Activated CD8-positive, alpha-beta memory T cell treated with anti-CD3 and anti-CD28 coated beads for 48 hours (primary cell): Measurements from ENCODE around the gene FHAD1.

Source experiments
- DNase-seq, 3 experiments: peaks; one replicate each; pipeline ENCODE4 v3.0.0-alpha.2; 2020; ENCODE audit warnings: low read depth in 2 of 3, low spot score in 2 of 3

The FHAD1 gene

GRCh38 chr1:15393475-15394257, 146.6 kb downstream of the FHAD1 start:
- DNase-seq = no peak

- no peak for DNase-seq
Measured at GRCh38 chr1:15394258-15394690, 147.3 kb downstream of the FHAD1 start.

- no peak for DNase-seq
Measured at GRCh38 chr1:15397236-15397635, 150.2 kb downstream of the FHAD1 start.

GRCh38 chr1:15399710-15400109, 152.7 kb downstream of the FHAD1 start:
- DNase-seq = no peak

GRCh38 chr1:15400627-15401026, 153.6 kb downstream of the FHAD1 start:
- DNase-seq = no peak

GRCh38 chr1:15401391-15402055, 154.5 kb downstream of the FHAD1 start:
- DNase-seq = no peak

GRCh38 chr1:15402809-15403450, 155.9 kb downstream of the FHAD1 start:
- DNase-seq = no peak

- no peak for DNase-seq
Measured at GRCh38 chr1:15403962-15404580, 157.0 kb downstream of the FHAD1 start.

- DNase-seq = no peak
Measured at GRCh38 chr1:15405106-15405850, 158.3 kb downstream of the FHAD1 start.

GRCh38 chr1:15406614-15407559, 159.9 kb downstream of the FHAD1 start:
- DNase-seq = no peak

GRCh38 chr1:15407580-15407979, 160.6 kb downstream of the FHAD1 start:
- DNase-seq = no peak

- no peak for DNase-seq
Measured at GRCh38 chr1:15408890-15409387, 161.9 kb downstream of the FHAD1 start.

GRCh38 chr1:15409388-15410222, 162.6 kb downstream of the FHAD1 start, which contains the start of gene EFHD2:
Gene EFHD2, plus strand, starts transcription at chr1:15409888. Its CDS starts 84 bp downstream, at chr1:15409972.
- peak; percentile 50 to 70 (median 63) for DNase-seq

- no peak for DNase-seq
Measured at GRCh38 chr1:15410223-15410883, 163.3 kb downstream of the FHAD1 start.

- DNase-seq = no peak
Measured at GRCh38 chr1:15410884-15411245, 163.8 kb downstream of the FHAD1 start.

GRCh38 chr1:15411593-15412137, 164.6 kb downstream of the FHAD1 start:
- DNase-seq = no peak

- no peak for DNase-seq
Measured at GRCh38 chr1:15412175-15412800, 165.3 kb downstream of the FHAD1 start.
